Calu3 (cell line): ENCODE results near the gene TEAD1. TPM values are rescaled to one million over a fixed set of nuclear protein-coding genes. Genes with fewer than 3 reads are reported as not detected.

Experiments used
- BruUV-seq: library from RNA; stranded (reverse); fragments of 400-500 nt; replicated peaks from 2 replicates; lab custom pipeline; 2021; lab: Mats Ljungman, UMichigan
- CTCF ChIA-PET: fragments of 300-600 bp; sonication (Branson Sonifier 250); formaldehyde crosslinking; loops from one replicate; lab custom pipeline; 2022; ENCODE audit warnings: antibody characterized with exemption; lab: Charles Lee
- DNase-seq: peaks from one replicate; pipeline ENCODE4 v3.0.0; 2022
- H3K27ac Mint-ChIP-seq: one replicate; pipeline ENCODE4 v1.8.0; 2022; ENCODE audit warnings: mixed read lengths; ENCODE audit not compliant: unreplicated experiment
- H3K27me3 Mint-ChIP-seq: one replicate; pipeline ENCODE4 v1.8.0; 2022; ENCODE audit warnings: mixed read lengths; ENCODE audit not compliant: unreplicated experiment
- H3K36me3 Mint-ChIP-seq: one replicate; pipeline ENCODE4 v1.8.0; 2022; ENCODE audit warnings: mild to moderate bottlenecking, moderate library complexity, mixed read lengths; ENCODE audit not compliant: insufficient read depth, unreplicated experiment
- H3K4me1 Mint-ChIP-seq: one replicate; pipeline ENCODE4 v1.8.0; 2022; ENCODE audit warnings: mild to moderate bottlenecking, low read depth, mixed read lengths; ENCODE audit not compliant: unreplicated experiment
- H3K4me3 Mint-ChIP-seq: one replicate; pipeline ENCODE4 v1.8.0; 2022; ENCODE audit warnings: mild to moderate bottlenecking, low read depth, moderate library complexity, mixed read lengths; ENCODE audit not compliant: unreplicated experiment
- H3K9me3 Mint-ChIP-seq: one replicate; pipeline ENCODE4 v1.8.0; 2022; ENCODE audit warnings: low read depth, mixed read lengths; ENCODE audit not compliant: unreplicated experiment
- CTCF ChIP-seq: fragments of 200-600 bp; IDR thresholded peaks from one replicate; pipeline ENCODE4 v1.8.0; 2022; ENCODE audit warnings: antibody characterized with exemption; ENCODE audit not compliant: unreplicated experiment
- intact Hi-C: fragments of 100-400 bp; cut with micrococcal nuclease; formaldehyde crosslinking; loops from one replicate; pipeline ENCODE4 v1.10.0; 2022; ENCODE audit not compliant: unreplicated experiment
- total RNA-seq: library from RNA; stranded (reverse); gene quantifications from 2 replicates; pipeline ENCODE4 v1.2.3, GENCODE V29; 2022

The TEAD1 gene
- total RNA-seq, 1 experiment from 2014 or later: 104 TPM

- Mint-ChIP-seq H3K9me3 (no peaks in the 10 kb centered on the region), H3K4me3 (no peak overlapping the region), H3K4me1 (peaks cover 74% of the 10 kb centered on the region), H3K36me3 (peaks cover 24% of the 10 kb centered on the region), H3K27me3 (no peaks in the 10 kb centered on the region), H3K27ac (peak overlapping the region; percentile 69)
- TF ChIP-seq CTCF: no peak
- CTCF ChIA-PET: interaction anchor here (0.6 to 2.2 kb wide), 6 partner anchors 11 to 496 kb away, joined by 3 to 13 read pairs (median 3); no protein-coding TSS in a partner anchor
- intact Hi-C loops: no loop called here
- peak; percentile 34 for DNase-seq
- BruUV-seq: no TSS peak
Observed at GRCh38 chr11:12842933-12843636, 168.9 kb downstream of the TEAD1 start.

- intact Hi-C loops: no loop called here
- no peak for TF ChIP-seq CTCF
- DNase-seq: peak; percentile 17
- Mint-ChIP-seq H3K27me3 (no peaks in the 10 kb centered on the region), H3K4me1 (peaks cover 62% of the 10 kb centered on the region), H3K9me3 (no peaks in the 10 kb centered on the region), H3K27ac (peak overlapping the region; percentile 89), H3K36me3 (peaks cover 20% of the 10 kb centered on the region), H3K4me3 (peak overlapping the region; percentile 58)
- CTCF ChIA-PET: interaction anchor here (0.5 to 1.7 kb wide), 10 partner anchors 10 to 365 kb away, joined by 3 to 8 read pairs (median 4); no protein-coding TSS in a partner anchor
- no TSS peak for BruUV-seq
Observed at GRCh38 chr11:12845163-12845562, 170.9 kb downstream of the TEAD1 start.

GRCh38 chr11:12845739-12846358, 171.6 kb downstream of the TEAD1 start:
- no TSS peak for BruUV-seq
- no peaks in the 10 kb centered on the region for H3K9me3 Mint-ChIP-seq
- peaks cover 58% of the 10 kb centered on the region for H3K4me1 Mint-ChIP-seq
- intact Hi-C loops: no loop called here
- peak; percentile 57 for DNase-seq
- CTCF ChIA-PET: interaction anchor here (0.9 to 1.7 kb wide), 8 partner anchors 9 to 152 kb away, joined by 3 to 8 read pairs (median 4); no protein-coding TSS in a partner anchor
- no peak for TF ChIP-seq CTCF
- H3K27ac Mint-ChIP-seq: peak overlapping the region; percentile 89
- peaks cover 20% of the 10 kb centered on the region for H3K36me3 Mint-ChIP-seq
- peak overlapping the region; percentile 58 for H3K4me3 Mint-ChIP-seq
- H3K27me3 Mint-ChIP-seq: no peaks in the 10 kb centered on the region

- peaks cover 58% of the 10 kb centered on the region for H3K4me1 Mint-ChIP-seq
- CTCF ChIA-PET: interaction anchor here (1.5 kb wide), 1 partner anchor 34 kb away, joined by 5 read pairs; no protein-coding TSS in a partner anchor
- no peak for TF ChIP-seq CTCF
- BruUV-seq: no TSS peak
- peaks cover 16% of the 10 kb centered on the region for H3K36me3 Mint-ChIP-seq
- no peaks in the 10 kb centered on the region for H3K9me3 Mint-ChIP-seq
- no peaks in the 10 kb centered on the region for H3K27me3 Mint-ChIP-seq
- intact Hi-C loops: no loop called here
- peak overlapping the region; percentile 43 for H3K27ac Mint-ChIP-seq
- H3K4me3 Mint-ChIP-seq: peak overlapping the region; percentile 4
- DNase-seq: no peak
Observed at GRCh38 chr11:12846786-12847615, 172.8 kb downstream of the TEAD1 start.
